ENCODE results near the gene C6orf132. TPM values are rescaled to one million over a fixed set of nuclear protein-coding genes. Genes with fewer than 3 reads are reported as not detected.

Gene C6orf132
- total and polyA plus RNA-seq, 9 of the 15 experiments (the other 6 are each of a cell fraction or from before 2014, with no cell fraction given), result 0.06 to 0.35 (median 0.14) TPM

GRCh38 chr6:42090819-42091717, 51.4 kb downstream of the C6orf132 start (continued):
- TF ChIP-seq, protein P1, sequence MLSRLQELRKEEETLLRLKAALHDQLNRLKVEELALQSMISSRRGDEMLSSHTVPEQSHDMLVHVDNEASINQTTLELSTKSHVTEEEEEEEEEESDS (CRISPR knock-in tag; IDR thresholded peaks at IDR 0.05), result no peak
- TF ChIP-seq, protein P2, sequence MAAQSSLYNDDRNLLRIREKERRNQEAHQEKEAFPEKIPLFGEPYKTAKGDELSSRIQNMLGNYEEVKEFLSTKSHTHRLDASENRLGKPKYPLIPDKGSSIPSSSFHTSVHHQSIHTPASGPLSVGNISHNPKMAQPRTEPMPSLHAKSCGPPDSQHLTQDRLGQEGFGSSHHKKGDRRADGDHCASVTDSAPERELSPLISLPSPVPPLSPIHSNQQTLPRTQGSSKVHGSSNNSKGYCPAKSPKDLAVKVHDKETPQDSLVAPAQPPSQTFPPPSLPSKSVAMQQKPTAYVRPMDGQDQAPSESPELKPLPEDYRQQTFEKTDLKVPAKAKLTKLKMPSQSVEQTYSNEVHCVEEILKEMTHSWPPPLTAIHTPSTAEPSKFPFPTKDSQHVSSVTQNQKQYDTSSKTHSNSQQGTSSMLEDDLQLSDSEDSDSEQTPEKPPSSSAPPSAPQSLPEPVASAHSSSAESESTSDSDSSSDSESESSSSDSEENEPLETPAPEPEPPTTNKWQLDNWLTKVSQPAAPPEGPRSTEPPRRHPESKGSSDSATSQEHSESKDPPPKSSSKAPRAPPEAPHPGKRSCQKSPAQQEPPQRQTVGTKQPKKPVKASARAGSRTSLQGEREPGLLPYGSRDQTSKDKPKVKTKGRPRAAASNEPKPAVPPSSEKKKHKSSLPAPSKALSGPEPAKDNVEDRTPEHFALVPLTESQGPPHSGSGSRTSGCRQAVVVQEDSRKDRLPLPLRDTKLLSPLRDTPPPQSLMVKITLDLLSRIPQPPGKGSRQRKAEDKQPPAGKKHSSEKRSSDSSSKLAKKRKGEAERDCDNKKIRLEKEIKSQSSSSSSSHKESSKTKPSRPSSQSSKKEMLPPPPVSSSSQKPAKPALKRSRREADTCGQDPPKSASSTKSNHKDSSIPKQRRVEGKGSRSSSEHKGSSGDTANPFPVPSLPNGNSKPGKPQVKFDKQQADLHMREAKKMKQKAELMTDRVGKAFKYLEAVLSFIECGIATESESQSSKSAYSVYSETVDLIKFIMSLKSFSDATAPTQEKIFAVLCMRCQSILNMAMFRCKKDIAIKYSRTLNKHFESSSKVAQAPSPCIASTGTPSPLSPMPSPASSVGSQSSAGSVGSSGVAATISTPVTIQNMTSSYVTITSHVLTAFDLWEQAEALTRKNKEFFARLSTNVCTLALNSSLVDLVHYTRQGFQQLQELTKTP (IDR thresholded peaks at IDR 0.05; ENCODE audit: low read depth in 1 of 2, partially characterized antibody in 2 of 2), result no peak
- TF ChIP-seq NEUROD1 (IDR thresholded peaks at IDR 0.05; ENCODE audit: borderline replicate concordance, low read depth, low read length, partially characterized antibody) (peak; percentile 2), CHD2 (IDR thresholded peaks at IDR 0.05; ENCODE audit: low read depth, low read length) (no peak), ZNF785 (CRISPR knock-in tag; IDR thresholded peaks at IDR 0.05) (no peak), ZNF639 (CRISPR knock-in tag; conservative IDR thresholded peaks at IDR 0.05 in 1 of 2, IDR thresholded peaks at IDR 0.05 in 1 of 2) (no peak), ZNF143 (CRISPR knock-in tag; IDR thresholded peaks at IDR 0.05) (no peak), GTF3C2 (IDR thresholded peaks at IDR 0.05; ENCODE audit: borderline replicate concordance, extremely low read depth, insufficient read length) (no peak), PHTF2 (CRISPR knock-in tag; IDR thresholded peaks at IDR 0.05) (no peak), ZNF75A (CRISPR knock-in tag; IDR thresholded peaks at IDR 0.05) (no peak)
- TF ChIP-seq, protein P3, sequence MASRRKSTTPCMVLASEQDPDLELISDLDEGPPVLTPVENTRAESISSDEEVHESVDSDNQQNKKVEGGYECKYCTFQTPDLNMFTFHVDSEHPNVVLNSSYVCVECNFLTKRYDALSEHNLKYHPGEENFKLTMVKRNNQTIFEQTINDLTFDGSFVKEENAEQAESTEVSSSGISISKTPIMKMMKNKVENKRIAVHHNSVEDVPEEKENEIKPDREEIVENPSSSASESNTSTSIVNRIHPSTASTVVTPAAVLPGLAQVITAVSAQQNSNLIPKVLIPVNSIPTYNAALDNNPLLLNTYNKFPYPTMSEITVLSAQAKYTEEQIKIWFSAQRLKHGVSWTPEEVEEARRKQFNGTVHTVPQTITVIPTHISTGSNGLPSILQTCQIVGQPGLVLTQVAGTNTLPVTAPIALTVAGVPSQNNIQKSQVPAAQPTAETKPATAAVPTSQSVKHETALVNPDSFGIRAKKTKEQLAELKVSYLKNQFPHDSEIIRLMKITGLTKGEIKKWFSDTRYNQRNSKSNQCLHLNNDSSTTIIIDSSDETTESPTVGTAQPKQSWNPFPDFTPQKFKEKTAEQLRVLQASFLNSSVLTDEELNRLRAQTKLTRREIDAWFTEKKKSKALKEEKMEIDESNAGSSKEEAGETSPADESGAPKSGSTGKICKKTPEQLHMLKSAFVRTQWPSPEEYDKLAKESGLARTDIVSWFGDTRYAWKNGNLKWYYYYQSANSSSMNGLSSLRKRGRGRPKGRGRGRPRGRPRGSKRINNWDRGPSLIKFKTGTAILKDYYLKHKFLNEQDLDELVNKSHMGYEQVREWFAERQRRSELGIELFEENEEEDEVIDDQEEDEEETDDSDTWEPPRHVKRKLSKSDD (conservative IDR thresholded peaks at IDR 0.05; ENCODE audit: low read length), result no peak

All from K562 (cell line).